Smooth muscle cell (in vitro differentiated cells): Measurements from ENCODE around the gene PANK3. TPM values are rescaled to one million over a fixed set of nuclear protein-coding genes. Genes with fewer than 3 reads are reported as not detected.

Experiments used
- DNase-seq: peaks from one replicate; lab custom pipeline; 2025; ENCODE audit not compliant: unreplicated experiment; lab: John Stamatoyannopoulos, UW
- H2AFZ ChIP-seq: fragments of 200-600 bp; sonication (generic); 2 replicates; pipeline ENCODE4 v1.6.0; 2016; ENCODE audit warnings: antibody characterized with exemption, low read depth, mild to moderate bottlenecking
- H3F3A ChIP-seq: fragments of 200-600 bp; sonication (generic); 2 replicates; pipeline ENCODE4 v1.6.0; 2017; ENCODE audit warnings: antibody characterized with exemption, low read depth
- H3K27ac ChIP-seq: fragments of 200-600 bp; sonication (generic); 2 replicates; pipeline ENCODE4 v1.5.1; 2016; ENCODE audit warnings: low read depth, mild to moderate bottlenecking
- H3K27me3 ChIP-seq: fragments of 200-600 bp; sonication (generic); 2 replicates; pipeline ENCODE4 v1.6.1; 2016; ENCODE audit warnings: low read depth, mild to moderate bottlenecking
- H3K36me3 ChIP-seq: fragments of 200-600 bp; sonication (generic); 2 replicates; pipeline ENCODE4 v1.5.1; 2016; ENCODE audit warnings: low read depth
- H3K4me1 ChIP-seq: fragments of 200-600 bp; sonication (generic); 2 replicates; pipeline ENCODE4 v1.5.1; 2016; ENCODE audit warnings: low read depth
- H3K4me2 ChIP-seq: fragments of 200-600 bp; sonication (generic); 2 replicates; pipeline ENCODE4 v1.6.0; 2016; ENCODE audit warnings: mild to moderate bottlenecking
- H3K4me3 ChIP-seq: fragments of 200-600 bp; sonication (generic); 2 replicates; pipeline ENCODE4 v1.5.1; 2016; ENCODE audit warnings: mild to moderate bottlenecking
- H3K79me2 ChIP-seq: fragments of 200-600 bp; sonication (generic); 2 replicates; pipeline ENCODE4 v1.6.0; 2016; ENCODE audit warnings: low read depth, mild to moderate bottlenecking
- H3K9ac ChIP-seq: fragments of 200-600 bp; sonication (generic); 2 replicates; pipeline ENCODE4 v1.6.0; 2016; ENCODE audit warnings: low read depth
- H3K9me3 ChIP-seq: fragments of 200-600 bp; sonication (generic); replicated peaks from 2 replicates; pipeline ENCODE4 v1.5.1; 2016; ENCODE audit warnings: low read depth
- H4K20me1 ChIP-seq: fragments of 200-600 bp; sonication (generic); 2 replicates; pipeline ENCODE4 v1.6.0; 2016; ENCODE audit warnings: low read depth
- WGBS: methylation state at CpG from one replicate; pipeline ENCODE4 v1.1.7; 2016; ENCODE audit warnings: low lambda C conversion rate; 5-methylcytosine and 5-hydroxymethylcytosine counted together
- polyA plus RNA-seq: library from polyadenylated mRNA; unstranded; fragments of >200 nt; fragmentation: Nextera tagmentation; extraction: Ambion mirVana; gene quantifications from 2 replicates; pipeline ENCODE4 v1.2.1, GENCODE V29; 2016
- total RNA-seq: library from RNA; depleted of rRNA; stranded (reverse); fragments of >200 nt; gene quantifications from 2 replicates; pipeline ENCODE4 v1.2.3, GENCODE V29; 2014
- TF ChIP-seq, protein P1 (sequence below): fragments of 200-600 bp; sonication (generic); IDR thresholded peaks from 2 replicates; pipeline ENCODE4 v1.5.1; 2017; ENCODE audit warnings: borderline replicate concordance, mild to moderate bottlenecking, antibody characterized with exemption; ENCODE audit not compliant: insufficient read depth, poor library complexity, severe bottlenecking

Gene PANK3
- total and polyA plus RNA-seq, 2 experiments from 2014 or later, result 15.8 to 52.5 TPM

GRCh38 chr5:168562279-168562678 is 16.9 kb downstream of the PANK3 start:
- H3K79me2 ChIP-seq, result peaks cover 59% of the 10 kb centered on the region
- no peaks in the 10 kb centered on the region for H3K4me1 ChIP-seq
- H3K27ac ChIP-seq, result no peak overlapping the region
- H3K4me3 ChIP-seq, result no peak overlapping the region
- H3K4me2 ChIP-seq, result no peak overlapping the region
- no peaks in the 10 kb centered on the region for H3K9me3 ChIP-seq
- peaks cover 6% of the 10 kb centered on the region for H3F3A ChIP-seq
- no peak overlapping the region for H2AFZ ChIP-seq
- TF ChIP-seq, protein P1, sequence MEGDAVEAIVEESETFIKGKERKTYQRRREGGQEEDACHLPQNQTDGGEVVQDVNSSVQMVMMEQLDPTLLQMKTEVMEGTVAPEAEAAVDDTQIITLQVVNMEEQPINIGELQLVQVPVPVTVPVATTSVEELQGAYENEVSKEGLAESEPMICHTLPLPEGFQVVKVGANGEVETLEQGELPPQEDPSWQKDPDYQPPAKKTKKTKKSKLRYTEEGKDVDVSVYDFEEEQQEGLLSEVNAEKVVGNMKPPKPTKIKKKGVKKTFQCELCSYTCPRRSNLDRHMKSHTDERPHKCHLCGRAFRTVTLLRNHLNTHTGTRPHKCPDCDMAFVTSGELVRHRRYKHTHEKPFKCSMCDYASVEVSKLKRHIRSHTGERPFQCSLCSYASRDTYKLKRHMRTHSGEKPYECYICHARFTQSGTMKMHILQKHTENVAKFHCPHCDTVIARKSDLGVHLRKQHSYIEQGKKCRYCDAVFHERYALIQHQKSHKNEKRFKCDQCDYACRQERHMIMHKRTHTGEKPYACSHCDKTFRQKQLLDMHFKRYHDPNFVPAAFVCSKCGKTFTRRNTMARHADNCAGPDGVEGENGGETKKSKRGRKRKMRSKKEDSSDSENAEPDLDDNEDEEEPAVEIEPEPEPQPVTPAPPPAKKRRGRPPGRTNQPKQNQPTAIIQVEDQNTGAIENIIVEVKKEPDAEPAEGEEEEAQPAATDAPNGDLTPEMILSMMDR, result no peak
- no peak for DNase-seq
- H3K27me3 ChIP-seq, result no peaks in the 10 kb centered on the region
- H3K9ac ChIP-seq, result no peak overlapping the region
- WGBS, result 92% methylated on average over 2 of the region's 2 CpGs
- peaks cover 90% of the 10 kb centered on the region for H4K20me1 ChIP-seq
- H3K36me3 ChIP-seq, result peaks cover 30% of the 10 kb centered on the region

DNA sequence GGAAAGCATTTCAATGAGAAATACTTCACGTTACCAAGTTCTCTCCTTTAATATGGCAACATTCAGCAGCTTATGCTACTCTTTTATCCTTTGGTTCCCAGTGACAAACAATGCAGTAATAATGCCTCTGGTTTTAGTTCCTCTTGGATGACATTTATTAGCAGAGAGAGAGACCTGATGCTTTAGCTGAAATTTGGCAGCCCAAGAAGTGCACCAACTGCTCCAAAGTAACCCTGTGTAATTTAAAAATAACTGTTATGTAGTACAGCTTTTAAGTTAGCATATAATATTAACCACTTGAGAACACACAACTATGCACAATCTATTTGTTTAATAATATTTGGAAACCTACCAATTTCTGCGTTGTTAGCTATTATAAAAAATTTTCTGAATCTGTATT is 21.8 kb downstream of the PANK3 start:
- Histone ChIP-seq H3F3A (peaks cover 6% of the 10 kb centered on the region), H4K20me1 (peaks cover 76% of the 10 kb centered on the region), H3K4me3 (no peak overlapping the region), H3K4me1 (no peaks in the 10 kb centered on the region), H3K27me3 (no peaks in the 10 kb centered on the region), H3K9ac (no peak overlapping the region), H2AFZ (no peak overlapping the region), H3K27ac (no peak overlapping the region), H3K4me2 (no peak overlapping the region), H3K9me3 (no peaks in the 10 kb centered on the region), H3K79me2 (peaks cover 40% of the 10 kb centered on the region), H3K36me3 (peaks cover 30% of the 10 kb centered on the region)
- DNase-seq, result no peak
- TF ChIP-seq, protein P1, result no peak
- 97% methylated on average over 2 of the region's 2 CpGs for WGBS

GRCh38 chr5:168553377-168554130 is 25.6 kb downstream of the PANK3 start:
- 96% methylated on average over 2 of the region's 2 CpGs for WGBS
- Histone ChIP-seq H4K20me1 (peaks cover 74% of the 10 kb centered on the region), H3K4me3 (no peak overlapping the region), H3K27me3 (no peaks in the 10 kb centered on the region), H3K9ac (no peak overlapping the region), H3K79me2 (peaks cover 26% of the 10 kb centered on the region), H3K27ac (no peak overlapping the region), H3K4me2 (no peak overlapping the region), H2AFZ (no peak overlapping the region), H3K36me3 (peaks cover 12% of the 10 kb centered on the region), H3K9me3 (no peaks in the 10 kb centered on the region), H3F3A (no peaks in the 10 kb centered on the region), H3K4me1 (no peaks in the 10 kb centered on the region)
- DNase-seq, result no peak
- TF ChIP-seq, protein P1, result no peak

DNA sequence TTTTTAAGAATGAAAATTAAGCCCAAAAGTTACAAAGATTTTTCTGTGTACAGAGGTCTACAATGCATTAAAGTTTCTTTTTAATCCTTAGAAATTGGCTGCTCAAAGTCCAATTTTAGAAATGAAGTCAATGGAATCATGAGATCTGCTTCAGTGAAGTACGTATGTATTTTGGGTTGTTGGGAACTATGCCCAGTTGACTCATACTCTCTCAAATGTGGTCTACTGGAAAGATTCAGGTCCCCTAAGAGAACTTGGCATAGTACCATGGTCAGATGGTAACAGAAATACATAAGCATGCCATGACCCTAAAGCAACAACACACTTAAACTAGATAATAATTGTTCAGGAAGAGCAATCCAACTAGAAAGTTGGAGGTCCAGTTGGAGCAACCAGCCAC is 27.0 kb downstream of the PANK3 start:
- Histone ChIP-seq H3K4me3 (no peak overlapping the region), H3K9me3 (no peaks in the 10 kb centered on the region), H3K9ac (no peak overlapping the region), H2AFZ (no peak overlapping the region), H3K4me1 (no peaks in the 10 kb centered on the region), H3K79me2 (peaks cover 26% of the 10 kb centered on the region), H3K36me3 (peaks cover 14% of the 10 kb centered on the region), H3F3A (no peaks in the 10 kb centered on the region), H4K20me1 (peaks cover 74% of the 10 kb centered on the region), H3K4me2 (no peak overlapping the region), H3K27me3 (no peaks in the 10 kb centered on the region), H3K27ac (no peak overlapping the region)
- no peak for DNase-seq
- TF ChIP-seq, protein P1, result no peak
- 77% methylated on average over 1 of the region's 1 CpG for WGBS
